Stimulated activated CD4-positive, alpha-beta T cell treated with anti-CD3 and anti-CD28 coated beads, Interleukin-15, amount 100 ng/mL, for 48 hours (primary cell): ENCODE data around the gene BRD4.

Source experiments
- DNase-seq, 2 donors: peaks; one replicate each; pipeline ENCODE4 v3.0.0-alpha.2; 2020; ENCODE audit warnings: low read depth in 2 of 2

The BRD4 gene

DNA sequence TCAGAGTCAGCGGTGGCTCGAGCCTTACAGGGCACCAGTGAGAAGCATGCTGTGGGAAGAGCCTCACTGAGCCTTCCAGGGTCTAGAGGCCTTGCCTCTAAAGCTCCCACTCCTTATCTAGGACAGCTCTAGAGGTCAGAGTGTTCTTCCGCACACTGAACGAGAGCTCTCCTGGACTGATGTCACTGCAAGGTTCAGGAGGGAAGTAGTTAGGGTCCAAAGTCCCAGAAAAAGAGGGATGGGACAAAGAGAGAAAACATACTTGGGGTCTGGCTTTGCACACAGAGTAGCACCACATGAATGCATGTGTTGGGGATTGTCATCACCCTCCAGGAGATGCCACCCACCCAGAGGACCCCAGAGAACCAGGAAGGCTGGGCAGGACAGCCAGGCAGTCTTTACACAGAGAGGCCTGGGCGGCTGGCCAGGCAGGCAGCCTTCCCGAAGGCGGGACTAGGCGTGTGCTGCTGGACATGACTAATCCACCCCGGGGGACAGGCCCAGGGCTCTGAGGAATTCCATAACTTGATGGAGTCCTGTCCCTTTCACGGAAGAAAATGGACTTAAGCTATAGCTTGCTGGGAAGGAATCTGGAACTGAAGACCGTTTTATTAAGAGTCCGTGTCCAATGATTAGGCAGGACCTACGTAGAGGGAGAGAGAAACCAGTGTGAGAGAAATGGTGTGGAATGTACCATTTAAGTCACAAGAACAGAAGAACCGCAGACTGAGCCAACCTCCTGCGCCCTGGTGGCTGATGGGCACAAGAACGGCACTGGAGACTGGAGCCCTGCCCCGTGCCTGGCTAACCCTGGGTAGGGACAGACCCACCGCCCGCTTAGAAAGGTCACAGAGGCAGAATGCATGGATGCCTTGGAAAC is 83.5 kb downstream of the BRD4 start:
- DNase-seq, result no peak

DNA sequence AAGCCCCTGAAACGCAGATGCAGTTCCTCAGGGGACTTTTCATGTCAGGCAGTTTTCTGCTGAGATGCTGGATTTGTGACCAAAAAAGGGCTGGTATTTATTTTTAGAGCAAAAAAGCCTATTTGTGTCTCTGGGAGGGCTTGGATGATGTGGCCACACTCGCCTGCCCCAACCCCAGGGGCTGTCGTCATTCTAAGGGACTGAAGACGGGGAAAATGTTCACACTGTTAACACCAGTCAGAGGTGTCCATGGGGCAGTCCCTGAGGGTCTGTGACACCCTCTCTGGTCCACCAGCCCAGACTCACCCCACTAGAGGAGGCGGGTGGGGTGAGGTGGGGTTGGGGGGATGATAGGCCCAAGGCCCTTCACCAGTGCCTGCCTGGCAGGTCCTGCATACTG is 84.2 kb downstream of the BRD4 start:
- DNase-seq, result no peak

DNA sequence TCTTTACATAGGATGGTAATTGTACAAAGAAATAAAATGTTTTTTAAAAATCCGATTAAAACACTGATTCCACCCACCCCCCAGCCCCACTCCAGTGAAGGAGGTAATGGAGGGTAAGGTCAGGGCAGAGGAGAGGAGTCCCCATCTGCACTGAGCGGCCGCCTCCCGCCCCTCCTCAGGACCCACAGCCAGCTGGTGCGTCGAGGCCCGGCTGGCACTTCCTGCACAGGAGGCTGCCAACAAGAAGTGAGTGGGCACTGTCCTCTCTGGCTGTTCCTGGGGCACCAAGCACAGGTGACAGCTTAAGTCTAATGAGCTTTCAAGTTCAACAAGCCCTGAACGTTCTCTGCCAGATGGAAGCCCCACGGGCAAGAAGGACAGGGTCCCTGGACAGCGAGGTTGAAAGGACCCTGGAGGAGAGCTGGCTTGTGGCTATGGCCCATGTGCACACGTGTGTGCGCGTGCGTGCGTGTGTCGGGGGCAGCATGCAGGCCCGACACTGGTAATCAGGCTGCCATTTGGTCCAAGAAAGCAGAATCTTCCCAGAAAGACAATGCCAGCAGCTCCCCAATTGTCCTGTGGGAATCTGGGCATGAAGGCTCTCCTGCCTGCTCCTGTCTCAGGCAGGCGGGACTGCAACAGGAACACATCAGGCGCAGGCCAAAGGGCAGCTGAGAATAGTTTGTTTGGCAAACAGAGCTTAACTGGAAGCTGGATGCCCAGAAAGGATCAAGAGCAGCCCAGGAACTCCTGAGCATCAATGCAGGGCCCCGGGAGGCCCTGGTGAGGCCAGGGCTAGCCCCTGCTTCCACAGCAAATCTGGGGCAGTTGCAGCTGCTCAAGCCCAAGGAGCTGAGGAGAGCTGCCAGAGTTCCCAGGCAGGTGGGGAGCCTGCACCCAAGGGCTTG is 85.0 kb downstream of the BRD4 start:
- DNase-seq, result no peak

DNA sequence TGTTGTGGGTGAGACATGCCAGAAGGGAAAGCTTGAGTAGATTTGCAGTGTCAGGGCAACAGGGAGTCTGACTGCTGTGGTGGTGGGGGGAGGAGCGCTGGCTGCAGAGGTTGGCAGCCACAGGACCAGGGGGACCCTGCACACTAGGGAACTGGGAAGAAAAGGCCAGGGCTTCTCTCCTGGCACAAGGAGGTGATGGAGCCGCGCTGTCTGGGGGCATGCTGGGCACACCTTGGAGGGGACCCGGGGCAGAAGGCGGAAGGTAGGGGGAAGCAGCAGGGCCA is 86.2 kb downstream of the BRD4 start:
- DNase-seq, result no peak

DNA sequence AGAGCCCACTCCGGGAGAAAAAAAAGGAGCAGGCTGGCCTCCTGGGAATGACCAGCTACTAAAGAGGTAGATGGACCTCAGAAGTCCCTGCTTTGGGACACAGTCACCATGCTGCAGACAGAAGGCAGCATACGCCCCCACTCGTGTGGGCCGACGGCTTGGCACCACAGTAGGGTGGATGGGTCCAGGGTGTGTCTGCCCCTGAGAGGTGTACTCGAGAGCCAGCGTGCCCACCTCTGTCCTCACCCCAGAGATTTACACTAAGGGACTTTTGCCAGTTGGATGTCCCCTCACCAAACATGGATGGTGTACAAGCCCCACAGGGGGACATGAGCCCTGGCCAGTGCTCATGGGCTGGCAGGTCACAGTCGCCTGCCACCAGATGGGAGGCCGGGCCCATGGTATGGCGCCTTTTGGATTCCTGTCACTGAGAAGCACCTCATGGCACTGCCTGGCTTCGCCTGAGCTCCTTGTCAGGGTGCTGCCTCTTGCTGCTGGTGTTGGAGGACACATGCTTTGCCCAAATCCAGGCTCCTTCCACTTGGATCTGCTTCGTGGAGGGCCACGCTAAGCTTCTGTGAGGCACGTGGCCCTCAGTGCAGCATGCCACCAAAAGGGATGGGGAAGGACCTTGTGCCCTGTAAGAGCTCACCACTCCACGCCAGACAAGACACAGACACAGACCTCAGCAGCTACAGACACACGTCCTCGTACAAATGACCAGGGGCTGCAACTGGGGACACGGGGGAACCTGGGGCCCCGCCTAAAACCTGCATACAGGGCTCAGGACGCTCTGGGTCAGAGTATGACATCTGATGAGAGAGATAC is 86.8 kb downstream of the BRD4 start:
- DNase-seq, result no peak

DNA sequence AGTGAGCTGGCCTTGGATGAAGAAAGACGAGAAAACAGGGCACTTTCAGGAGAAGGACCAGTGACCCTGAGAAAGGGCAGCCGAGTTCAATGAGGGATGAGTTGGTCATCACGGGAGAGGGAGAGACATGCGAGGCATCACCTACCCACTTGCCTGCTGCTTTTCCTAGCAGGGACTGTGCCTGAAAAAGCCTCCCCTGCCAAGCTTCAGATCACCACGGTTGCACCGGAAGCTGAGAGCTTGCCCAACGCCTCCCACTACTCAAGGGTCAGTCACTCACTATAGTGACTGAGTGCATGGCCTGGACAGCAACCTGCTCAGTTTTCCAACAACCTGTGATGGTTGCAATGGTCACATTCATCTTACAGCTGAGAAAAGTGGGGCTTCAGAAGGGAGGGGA is 87.5 kb downstream of the BRD4 start:
- no peak for DNase-seq

DNA sequence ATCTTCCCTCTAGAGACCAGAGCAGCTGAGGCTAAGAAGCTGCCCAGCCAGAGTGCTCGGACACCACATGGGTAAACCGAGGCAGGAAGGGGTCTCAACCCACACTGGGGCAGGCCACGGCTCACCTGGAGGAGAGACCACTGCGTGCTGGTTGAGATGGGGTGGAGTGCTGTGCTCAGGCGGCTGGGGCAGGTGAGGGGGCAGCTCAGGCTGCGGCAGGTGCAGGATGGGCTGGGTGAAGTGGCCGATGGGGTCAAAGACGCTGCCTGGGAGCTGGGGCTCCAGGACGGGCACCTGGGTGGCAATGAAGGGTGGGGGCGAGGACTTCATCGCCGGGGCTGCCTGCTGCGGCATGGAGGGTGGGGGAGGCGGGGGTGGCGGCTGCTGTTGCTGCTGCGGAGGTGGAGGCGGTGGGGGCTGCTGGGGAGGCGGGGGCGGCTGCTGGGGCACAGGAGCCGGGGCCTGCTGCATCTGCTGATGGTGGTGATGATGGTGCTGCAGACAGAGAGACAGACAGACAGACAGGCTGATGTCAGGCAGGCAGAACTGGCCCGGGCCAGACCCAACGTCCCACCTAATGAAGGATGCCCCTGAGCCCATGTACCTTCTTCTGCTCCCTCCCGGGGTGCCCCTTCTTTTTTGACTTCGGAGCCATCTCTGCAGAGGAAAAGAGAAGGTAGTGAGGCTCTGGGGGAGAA is 88.1 kb downstream of the BRD4 start:
- DNase-seq, result no peak

DNA sequence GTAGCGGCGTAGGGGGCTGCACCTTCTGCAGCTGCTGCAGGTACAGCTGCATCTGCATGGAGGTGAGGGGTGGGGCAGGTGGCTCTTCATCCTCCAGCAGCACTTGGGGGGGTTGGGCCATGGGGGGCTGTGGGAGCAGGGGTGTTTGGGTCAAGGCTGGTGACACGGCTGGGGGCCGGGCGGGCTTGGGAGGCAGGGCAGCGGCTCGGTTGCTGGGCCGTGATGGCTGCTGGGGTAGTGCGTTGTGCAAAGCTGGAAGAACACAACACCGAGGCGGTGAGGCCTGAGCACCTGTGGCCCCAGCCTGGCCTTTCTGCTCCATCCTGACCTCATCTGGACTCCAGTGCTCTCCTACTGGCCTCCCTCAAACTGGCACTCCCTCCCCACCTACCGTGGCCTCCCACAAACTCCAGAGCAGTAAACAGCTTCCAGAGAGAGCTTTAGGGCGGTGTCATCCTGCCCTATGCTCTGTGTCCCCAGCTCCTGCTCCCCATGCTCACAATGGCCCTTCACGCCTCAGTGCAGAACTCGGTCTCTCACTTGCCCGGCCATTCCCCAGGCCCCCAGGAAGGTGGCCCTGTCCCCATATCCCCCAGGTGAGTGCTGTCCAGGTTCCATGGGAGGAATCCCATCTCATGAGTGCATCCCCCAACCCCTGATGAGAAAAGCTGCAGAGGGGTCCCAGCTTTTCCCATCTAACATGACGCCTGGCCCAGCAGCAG is 88.9 kb downstream of the BRD4 start:
- no peak for DNase-seq

DNA sequence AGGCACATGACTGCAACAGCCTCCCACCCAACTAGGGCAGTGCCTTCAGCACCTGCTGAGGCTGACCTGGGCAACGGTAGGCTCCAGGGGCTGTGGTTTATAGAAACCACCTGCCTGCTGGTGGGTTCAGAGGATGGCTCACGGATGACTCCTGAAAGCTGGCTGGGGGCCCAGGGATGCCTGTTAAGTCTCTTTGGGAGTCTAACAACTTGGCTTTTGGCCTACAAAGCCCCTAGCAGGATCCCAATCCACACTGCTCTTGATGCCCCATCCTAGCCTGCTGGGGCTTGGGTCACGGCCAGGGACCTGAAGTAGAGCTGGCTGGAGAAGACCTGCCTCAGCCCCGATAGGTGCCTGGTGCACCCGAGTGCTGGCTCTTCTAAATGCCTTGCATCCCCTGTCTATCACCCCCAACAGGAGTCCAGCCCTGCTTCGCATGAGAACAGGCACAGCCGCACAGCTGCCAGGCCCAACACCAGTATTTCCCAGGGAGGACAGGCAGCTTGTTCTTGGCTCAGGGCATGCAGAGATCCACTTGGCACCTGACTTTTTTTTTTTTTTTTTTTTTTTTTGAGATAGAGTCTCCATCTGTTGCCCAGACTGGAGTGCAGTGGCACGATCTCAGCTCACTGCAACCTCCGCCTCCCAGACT is 91.0 kb downstream of the BRD4 start:
- no peak for DNase-seq

DNA sequence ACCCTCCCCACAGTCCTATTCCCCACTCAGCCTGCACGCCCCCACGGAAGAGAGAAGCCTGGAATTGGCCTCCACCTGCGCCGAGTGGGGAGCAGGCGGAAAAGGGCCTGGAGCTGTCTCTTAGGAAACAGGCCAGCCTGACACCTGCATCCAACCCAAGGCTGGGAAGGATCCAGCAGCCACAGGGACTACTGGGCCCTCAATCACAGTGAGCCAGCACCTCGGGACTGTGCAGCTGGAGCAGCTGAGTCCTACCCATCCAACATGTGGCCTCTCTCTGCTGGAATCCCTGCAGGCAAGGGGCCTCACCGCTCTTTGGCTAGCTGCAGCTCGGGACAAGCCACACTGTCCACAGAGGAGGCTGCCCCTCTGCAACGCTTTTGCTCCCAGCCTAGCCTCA is 91.8 kb downstream of the BRD4 start:
- no peak for DNase-seq

DNA sequence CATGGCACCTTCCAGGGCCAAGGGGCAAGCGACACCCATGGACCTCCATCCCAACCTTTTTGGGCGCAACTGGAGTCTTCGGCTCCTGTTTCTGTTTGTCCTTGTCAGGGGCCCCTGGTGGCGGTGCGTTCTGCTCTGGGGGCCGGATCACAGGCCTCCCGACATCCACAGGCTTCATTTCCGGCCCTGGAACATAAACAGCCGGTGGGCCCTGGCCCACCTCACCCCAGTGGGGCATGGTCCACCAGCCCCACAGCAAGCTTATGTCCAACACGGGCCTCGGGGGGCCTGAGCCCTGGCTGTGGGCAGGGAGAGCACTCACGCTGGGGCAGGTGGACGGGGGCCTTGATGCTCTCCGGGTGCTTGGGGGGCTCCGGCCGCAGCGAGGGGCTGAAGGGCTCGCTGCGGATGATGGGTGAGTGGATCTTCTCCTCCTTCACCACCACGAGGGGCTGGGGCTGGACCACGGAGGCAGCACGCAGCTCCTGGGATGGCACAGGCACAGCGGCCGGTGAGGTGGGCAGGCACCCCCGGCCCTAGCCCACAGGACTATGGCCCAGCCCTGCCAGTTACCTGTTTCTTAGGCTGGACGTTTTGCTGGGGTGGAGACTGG is 92.9 kb downstream of the BRD4 start:
- DNase-seq, result no peak

DNA sequence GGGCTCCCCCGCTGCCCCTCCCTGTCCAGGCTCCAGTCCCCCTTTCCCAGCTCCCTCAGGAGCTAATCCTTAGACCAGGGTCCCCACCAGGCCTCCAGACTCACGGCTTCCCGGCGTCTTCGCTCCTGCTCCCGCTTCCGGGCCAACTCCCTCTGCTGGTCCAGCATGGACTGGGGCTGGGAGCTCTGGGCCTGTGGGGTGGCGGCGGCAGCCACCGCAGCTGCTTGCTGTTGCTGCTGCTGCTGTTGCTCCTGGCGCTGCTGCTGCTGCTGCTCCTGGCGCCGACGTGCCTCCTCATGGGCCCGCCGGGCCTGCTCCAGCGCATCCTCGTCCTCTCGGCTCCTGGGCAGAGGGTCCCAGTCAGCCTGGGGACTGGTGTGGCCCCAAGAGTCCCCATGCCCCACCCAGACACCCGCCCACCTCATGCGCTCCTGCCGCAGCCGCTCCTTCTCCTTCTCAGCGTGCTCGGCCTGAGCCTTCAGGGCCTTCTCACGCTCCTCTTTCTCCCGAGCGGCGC is 93.6 kb downstream of the BRD4 start:
- no peak for DNase-seq

DNA sequence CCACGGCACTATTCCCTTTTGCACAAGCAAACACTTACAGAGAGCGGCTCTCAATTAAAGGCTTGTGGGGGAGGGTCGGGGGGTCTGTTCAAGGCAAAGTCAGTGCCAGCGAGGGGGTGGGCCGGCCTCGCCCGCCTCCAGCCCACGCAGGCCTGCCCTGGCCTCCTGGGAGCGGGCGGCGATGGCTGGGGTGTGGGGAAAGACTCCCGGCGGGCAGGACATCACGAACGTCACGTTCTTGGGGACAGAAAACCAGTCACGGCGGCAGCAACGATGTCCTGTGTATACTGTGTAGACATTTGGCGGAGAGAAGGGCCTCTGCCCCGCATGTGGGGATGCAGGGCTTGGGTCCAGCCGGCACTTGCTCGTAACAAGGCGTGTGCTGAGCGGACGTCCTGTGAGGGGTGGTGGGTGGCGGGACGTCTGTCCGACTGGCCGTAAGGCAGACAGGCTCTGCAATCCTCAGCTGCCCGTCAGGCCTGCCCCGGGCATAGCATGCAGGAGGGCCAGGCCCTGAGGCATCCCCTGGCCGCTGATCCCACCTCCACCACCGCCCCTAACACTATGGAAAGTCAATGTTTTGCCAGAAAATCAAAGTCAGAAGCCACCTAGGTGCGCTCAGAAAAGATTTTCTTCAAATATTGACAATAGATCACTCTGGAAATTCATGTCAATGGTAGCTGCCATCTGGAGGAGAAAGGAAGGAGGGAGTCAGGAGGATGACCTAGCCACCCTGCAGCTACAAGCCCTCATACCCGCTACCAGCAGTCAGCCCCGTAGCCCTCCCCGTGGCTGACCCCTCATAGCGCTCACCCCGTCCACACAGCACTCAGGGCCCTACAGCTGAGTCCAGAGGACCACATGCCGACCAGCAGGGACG is 94.3 kb downstream of the BRD4 start:
- no peak for DNase-seq

DNA sequence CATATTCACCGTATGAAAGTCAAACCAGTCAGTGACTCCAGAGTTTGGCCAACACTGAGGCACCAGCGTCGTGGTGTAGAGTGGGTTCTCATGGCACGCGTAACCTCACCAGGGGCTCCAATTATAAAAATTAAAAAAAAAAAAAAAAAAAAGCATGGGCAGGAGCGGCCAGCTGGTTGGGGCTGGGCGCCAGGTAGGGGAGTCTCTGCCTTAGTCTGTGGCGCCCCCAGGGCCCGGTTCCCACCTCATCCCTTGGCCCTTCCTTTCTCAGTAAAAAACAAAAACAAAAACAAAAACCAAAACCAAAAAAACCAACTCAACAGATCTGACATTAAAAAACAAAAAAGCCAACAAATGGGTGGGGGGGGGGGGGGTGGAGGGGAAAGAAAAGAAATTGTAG is 95.5 kb downstream of the BRD4 start:
- DNase-seq, result no peak

DNA sequence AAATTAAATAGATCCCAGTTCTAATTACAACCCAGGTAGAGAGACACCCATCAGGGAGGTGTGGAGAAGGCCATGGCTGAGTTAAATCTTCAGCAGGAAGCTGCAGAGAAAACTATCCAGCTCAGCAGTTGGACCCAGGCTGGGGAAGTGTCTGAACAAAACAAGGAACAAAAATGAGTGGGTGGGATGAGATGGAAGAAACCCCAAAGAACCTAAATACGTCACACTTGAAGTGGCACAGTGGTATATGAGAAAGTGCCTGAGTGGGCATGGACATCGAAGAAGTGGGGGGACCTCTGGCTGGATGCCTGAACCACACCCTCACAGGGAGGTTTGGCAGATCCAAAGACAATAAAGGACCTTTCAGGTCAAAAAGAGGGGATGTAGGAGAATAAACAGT is 96.6 kb downstream of the BRD4 start:
- no peak for DNase-seq

DNA sequence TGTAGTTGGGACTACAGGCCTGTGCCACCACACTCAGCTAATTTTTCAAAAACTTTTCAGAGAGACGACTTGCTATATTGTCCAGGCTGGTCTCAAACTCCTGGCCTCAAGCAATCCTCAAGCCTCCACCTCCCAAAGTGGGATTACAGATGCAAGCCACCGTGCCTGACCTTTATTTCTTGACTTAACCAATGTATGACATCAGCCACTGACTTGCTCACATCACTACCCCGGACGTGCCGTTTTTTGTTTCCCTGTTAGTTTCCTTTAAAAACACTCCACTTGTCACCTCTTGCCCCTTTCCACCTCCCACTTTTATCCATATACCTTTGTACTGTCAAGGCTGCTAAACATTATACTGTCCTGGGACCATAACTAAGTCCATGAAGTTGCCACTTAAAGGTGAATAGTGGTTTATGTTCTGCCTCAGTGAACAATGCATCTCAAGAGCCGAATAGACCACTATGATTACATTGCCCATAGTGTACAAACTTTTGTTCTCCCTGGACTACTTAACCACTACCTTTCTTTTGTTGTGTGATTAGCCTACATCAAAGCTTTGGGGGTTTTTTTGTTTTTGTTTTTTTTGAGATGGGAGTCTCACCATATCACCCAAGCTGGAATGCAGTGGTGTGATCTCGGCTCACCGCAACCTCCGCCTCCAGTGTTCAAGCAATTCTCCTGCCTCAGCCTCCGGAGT is 97.8 kb downstream of the BRD4 start:
- DNase-seq, result no peak

DNA sequence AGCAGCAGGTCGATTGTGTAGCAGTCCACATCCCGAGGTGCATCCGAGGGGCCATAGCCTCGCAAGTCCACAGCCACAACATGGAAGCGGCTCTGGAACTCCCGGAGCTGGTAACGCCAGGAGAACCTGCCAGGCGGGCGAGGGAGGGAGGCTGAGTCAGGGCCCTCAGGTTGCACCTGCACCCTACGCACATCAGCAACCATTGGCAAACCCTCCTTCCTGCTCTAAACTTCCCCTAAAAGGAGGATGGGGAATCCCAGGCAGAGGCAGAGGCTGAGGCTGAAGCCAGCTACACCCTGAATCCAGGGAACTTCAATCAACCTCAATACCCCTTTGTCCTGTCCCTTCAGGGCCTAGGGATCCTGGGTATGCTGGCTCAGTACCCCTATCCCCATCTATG is 101.1 kb downstream of the BRD4 start:
- no peak for DNase-seq

DNA sequence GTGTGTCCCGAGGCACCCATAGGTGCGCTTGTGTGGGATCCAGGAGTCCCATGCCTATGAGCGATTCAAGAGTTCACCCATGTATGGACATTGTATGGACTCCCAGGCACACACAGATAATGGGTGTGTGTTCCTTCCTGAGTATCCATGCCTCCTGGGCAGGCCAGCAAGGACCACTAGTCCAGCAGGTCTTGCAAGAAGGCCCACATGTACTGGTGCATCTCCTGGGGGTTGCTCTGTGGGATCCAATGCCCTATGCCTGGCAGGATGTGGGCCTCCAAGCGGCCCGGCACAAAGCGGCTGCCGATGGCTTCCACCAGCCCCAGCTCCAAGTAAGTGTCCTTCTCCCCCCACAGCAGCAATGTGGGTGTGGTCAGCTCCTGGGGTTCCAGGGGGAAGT is 105.1 kb downstream of the BRD4 start:
- no peak for DNase-seq
